GM10266 (cell line): Measurements from ENCODE around the gene DSCAM.

Source experiments
- DNase-seq: peaks from one replicate; pipeline ENCODE4 v3.0.0; 2012; ENCODE audit errors: extremely low spot score
- TF ChIP-seq, protein P1 (sequence below): IDR thresholded peaks from 2 replicates; pipeline ENCODE4 v1.5.1; 2012; ENCODE audit warnings: mild to moderate bottlenecking, low read depth; ENCODE audit not compliant: control insufficient read depth, insufficient read depth; ENCODE audit errors: missing control alignments

Gene DSCAM

DNA sequence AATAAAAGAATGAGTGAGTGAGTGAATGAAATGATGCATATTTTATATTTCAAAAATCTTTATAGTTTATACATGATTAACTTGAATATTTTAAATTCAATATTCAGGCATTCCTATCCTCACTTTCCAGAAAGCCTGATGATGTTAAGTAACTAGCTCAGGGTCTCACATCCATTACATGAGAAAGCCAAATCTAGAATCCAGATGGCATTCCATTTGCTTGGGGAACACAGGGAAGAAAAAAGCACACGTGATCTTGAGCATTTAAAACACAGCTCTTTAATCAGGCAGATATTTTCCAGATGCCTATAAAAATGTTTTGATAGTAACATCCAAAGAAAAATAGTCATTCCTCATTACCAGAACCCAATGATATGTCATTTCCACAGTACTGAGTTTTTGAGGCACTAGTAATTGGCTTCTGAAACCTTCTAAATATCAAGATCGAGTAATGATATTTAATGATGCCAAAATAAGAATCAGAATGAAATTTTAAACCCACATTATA lies 291.9 kb downstream of the DSCAM start:
- DNase-seq = no peak
- TF ChIP-seq, protein P1, sequence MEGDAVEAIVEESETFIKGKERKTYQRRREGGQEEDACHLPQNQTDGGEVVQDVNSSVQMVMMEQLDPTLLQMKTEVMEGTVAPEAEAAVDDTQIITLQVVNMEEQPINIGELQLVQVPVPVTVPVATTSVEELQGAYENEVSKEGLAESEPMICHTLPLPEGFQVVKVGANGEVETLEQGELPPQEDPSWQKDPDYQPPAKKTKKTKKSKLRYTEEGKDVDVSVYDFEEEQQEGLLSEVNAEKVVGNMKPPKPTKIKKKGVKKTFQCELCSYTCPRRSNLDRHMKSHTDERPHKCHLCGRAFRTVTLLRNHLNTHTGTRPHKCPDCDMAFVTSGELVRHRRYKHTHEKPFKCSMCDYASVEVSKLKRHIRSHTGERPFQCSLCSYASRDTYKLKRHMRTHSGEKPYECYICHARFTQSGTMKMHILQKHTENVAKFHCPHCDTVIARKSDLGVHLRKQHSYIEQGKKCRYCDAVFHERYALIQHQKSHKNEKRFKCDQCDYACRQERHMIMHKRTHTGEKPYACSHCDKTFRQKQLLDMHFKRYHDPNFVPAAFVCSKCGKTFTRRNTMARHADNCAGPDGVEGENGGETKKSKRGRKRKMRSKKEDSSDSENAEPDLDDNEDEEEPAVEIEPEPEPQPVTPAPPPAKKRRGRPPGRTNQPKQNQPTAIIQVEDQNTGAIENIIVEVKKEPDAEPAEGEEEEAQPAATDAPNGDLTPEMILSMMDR = no peak

DNA sequence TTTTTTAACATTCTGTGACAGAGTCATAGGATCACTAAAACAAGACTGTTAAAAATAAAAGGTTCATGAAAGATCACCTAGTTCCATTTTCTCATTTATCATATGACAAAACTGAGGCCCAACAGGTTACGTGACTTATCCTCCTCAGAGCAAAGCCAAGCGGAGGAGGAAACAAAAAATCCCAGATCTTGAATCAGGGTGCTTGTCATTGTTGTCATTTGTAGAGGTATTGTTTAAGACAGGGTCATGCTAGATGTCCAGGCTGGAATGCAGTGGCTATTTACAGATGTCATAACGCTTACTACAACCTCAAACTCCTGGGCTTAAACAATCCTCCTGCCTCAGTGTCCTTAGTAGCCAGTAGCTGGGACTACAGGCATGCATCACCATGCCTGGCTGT lies 293.2 kb downstream of the DSCAM start:
- TF ChIP-seq, protein P1 = no peak
- no peak for DNase-seq

DNA sequence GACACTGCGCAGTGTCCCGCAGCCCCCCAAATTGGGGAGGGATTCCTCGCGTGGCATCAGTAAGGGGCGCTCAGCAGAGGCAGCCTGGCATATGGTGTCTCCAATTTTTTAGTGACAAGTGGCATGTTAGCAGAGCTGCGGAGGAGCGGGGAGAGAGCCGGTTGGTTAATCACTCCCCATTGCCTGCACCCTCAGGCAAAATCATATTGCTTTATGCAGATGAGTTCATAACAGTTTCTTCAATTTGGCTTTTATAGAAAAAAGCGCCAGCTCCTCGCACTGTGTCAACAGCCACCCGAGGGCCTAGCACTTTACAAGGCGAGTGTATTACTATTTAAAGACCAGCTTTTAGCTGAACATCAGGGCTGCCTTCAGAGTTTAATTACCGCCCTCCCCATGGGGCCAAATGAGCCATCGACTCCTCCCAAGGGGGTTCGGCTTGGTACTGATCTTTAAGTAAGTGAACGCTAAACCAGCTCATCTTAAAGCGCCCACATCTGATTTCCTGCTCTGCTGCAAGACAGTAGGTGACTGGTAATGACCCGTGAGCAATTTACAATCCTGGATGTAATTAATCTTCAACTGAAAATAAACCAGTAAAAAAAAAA lies 298.9 kb downstream of the DSCAM start:
- DNase-seq = no peak
- TF ChIP-seq, protein P1 = no peak

DNA sequence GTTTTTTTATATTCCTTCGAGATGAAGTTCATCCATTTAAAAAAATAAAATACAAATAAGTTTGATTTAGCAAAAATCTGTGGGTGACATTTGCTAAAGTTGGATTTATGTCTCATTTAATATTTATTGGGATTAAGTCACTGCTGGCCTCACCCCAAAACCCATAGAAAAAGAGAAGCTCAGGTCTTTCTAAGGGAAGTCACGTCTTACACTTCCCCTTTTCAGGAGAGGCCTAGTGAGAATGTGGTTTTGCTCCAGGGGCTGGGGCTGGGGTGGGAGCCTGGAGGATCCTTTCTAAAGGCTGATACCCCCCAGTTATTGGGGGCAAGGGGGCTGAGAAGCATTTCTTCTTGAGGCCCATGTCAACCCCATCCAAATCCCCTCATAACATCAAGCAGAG lies 300.3 kb downstream of the DSCAM start:
- TF ChIP-seq, protein P1 = no peak
- DNase-seq = no peak

DNA sequence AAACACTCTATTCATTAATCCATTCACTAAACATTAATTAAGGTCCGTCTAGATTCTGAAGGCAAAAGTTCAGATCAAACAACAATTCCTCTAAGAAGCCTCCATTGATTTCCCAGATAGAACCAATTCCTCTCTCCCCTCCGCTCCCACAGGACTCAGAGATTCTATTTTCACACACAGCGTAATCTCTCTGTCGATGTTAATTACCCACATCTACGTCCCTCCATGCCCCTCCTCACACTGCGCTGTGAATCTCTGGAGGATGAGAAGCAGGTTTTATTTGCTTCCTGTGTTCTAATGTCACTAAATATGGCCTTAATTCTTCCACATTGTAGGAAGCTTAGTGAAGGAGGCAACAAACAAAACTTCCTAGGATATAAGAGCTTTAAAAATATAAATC lies 306.7 kb downstream of the DSCAM start:
- no peak for DNase-seq
- TF ChIP-seq, protein P1 = no peak

DNA sequence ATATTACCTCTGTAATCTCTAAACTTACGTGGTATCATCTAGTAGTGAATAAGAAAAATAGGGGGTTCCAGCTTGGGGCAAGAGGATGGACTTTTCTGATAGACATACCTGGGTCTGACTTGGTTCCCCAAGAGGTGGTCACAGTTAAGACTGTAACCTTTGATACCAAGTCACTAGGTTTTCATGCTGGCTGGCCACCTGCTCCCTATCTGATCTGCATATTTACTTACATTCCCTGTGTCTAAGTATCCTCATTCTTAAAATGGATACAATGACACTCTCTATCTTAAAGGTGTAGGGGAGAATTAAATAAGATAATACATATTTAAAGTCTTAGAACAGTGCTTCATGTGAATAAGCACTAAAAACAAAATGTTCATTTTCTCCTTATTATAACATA lies 312.1 kb downstream of the DSCAM start:
- TF ChIP-seq, protein P1 = no peak
- DNase-seq = no peak

DNA sequence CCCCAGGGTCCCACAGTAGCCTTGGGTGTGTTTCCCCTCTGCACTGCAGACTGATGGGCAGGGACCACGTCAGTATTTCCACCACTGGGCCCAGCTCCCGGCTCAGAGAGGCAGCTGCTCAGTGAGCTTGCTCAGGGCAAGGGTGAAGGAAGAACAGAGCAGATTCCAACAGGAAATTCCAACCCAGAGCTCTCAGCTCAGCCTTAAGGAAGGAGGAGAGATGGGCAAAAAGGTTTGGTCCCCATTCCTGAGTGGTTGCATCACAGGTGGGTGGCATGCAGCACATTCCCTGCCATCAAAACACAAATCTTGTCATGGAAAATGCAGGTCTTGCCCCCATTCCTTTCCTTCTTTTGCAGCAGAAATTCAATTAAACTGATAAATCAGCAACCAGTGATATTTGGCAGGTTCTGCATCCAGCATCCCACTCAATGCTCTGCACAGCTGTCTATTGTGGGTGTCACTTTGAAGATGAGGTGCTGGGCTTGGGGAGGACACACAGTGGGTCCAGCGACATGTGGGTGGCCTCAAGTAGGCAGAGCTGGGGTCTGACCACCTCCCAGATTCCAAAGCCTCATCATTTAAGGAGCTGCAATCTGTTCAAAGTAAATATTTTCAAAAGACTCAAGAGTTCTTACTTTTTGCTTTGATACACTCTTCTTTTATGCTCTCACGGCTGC lies 315.4 kb downstream of the DSCAM start:
- no peak for DNase-seq
- TF ChIP-seq, protein P1 = no peak
